GM13977 (cell line): ENCODE results near the gene MRGPRE.

Experiments used
- DNase-seq: peaks from one replicate; pipeline ENCODE4 v3.0.0; 2012; ENCODE audit warnings: low spot score
- in situ Hi-C: fragments of 300-500 bp; cut with MboI; formaldehyde crosslinking; loops from one replicate; pipeline ENCODE4 v1.12.0; 2022; ENCODE audit warnings: low sequenced_read_pairs, low pct_unique_long_range_greater_than_20kb, mixed read lengths, inconsistent platforms; ENCODE audit not compliant: unreplicated experiment
- TF ChIP-seq, protein P1 (sequence below): IDR thresholded peaks from 2 replicates; pipeline ENCODE4 v1.5.1; 2012; ENCODE audit warnings: mild to moderate bottlenecking, control low read depth; ENCODE audit not compliant: insufficient read depth; ENCODE audit errors: extremely low read depth, missing control alignments

Gene MRGPRE

DNA sequence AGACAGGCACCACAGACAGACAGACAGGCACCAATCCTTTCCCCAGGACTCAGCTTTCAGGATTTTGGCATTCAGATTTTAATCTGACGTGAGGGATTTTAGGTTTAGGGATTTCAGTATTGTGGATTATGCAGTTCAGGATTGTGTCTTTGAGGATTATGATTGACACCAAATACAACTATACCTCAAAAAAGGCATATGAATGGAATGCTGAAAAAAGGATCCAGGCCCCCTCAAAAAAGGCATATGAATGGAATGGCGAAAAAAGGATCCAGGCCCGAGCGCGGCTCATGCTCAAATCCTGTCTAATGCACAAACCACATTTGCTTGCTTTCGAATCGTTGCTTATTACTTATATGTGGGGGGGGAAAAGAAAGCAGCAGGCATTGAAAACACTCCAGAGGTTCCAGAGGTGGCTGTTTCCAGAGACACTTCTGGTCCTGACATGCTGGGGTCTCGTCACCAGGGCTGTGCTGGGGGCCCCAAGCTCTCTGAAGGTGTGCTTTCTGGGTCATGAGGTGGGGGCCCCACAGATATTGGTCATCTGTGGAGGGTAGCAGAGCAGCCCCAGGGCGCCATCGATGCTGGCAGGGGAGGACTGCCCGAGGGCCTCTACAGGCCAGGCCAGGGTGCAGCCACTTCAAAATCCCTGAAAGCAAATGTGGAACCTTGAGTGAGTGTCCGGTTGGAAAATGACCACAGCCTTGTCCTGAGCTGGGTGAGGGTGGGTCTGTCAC is 50.3 kb downstream of the MRGPRE start:
- in situ Hi-C loops: no loop called here
- TF ChIP-seq, protein P1, sequence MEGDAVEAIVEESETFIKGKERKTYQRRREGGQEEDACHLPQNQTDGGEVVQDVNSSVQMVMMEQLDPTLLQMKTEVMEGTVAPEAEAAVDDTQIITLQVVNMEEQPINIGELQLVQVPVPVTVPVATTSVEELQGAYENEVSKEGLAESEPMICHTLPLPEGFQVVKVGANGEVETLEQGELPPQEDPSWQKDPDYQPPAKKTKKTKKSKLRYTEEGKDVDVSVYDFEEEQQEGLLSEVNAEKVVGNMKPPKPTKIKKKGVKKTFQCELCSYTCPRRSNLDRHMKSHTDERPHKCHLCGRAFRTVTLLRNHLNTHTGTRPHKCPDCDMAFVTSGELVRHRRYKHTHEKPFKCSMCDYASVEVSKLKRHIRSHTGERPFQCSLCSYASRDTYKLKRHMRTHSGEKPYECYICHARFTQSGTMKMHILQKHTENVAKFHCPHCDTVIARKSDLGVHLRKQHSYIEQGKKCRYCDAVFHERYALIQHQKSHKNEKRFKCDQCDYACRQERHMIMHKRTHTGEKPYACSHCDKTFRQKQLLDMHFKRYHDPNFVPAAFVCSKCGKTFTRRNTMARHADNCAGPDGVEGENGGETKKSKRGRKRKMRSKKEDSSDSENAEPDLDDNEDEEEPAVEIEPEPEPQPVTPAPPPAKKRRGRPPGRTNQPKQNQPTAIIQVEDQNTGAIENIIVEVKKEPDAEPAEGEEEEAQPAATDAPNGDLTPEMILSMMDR: no peak
- no peak for DNase-seq

DNA sequence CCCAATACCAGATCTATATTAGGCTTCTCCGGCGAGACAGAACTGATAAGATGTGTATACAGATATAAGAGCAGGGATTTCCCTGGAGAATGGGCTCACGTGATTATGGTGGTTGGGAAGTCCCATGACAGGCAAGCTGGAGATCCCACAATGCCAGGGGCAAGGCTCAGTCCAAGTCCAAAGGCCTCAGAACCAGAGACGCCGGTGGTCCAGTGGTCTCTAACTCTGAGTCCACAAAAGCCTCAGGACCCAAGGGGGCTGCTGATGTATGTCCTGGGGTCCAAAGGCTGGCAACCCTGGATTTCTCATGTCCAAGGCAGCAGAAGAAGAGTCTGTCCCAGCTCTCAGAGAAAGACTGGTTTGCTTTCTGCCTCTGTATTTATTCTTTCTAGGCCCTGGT is 51.3 kb downstream of the MRGPRE start:
- in situ Hi-C loops: no loop called here
- TF ChIP-seq, protein P1: no peak
- DNase-seq: no peak

DNA sequence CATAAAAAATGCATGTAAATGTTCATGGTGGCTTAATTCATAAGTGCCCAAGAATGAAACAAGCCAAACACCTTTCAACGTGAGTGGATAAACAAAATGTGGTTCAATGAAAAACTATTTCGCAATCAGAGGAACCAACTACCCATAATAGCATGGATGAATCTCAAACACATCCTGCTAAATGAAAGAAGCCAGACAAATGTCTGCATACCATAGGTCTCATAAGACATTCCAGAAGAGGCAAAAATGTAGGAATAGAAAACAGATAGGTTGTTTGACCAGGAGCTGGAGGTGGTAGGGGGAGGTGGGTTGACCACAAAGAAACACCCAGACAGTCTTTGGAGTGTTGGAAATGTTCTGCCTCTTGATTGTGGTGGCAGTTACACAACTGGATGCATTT is 53.9 kb downstream of the MRGPRE start:
- DNase-seq: no peak
- in situ Hi-C loops: no loop called here
- TF ChIP-seq, protein P1: no peak

DNA sequence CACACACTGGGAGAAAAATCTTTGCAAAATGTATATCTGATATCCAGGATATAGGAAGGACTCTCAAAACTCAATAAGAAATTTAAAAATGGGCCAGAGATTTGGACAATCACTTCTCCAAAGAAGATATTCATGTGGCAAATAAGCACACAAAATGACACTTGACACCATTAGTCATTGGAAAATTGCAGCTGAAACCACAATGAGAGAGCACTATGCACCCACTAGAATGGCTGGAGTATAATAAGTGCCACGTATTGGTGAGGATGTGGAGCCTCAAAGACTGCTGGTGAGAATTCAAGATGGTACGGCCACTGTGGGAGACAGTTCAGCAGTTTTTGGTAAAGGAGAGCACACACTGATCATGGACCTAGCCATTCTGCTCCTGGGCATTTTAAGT is 54.3 kb downstream of the MRGPRE start:
- TF ChIP-seq, protein P1: no peak
- in situ Hi-C loops: no loop called here
- DNase-seq: no peak
